Bronchial epithelial cell (primary cell): Measurements from ENCODE around the gene ZPR1. TPM values are rescaled to one million over a fixed set of nuclear protein-coding genes. Genes with fewer than 3 reads are reported as not detected.

ENCODE experiments used
- DNase-seq: peaks from one replicate; pipeline ENCODE4 v3.0.0-alpha.2; 2010; ENCODE audit warnings: low read depth
- FAIRE-seq: peaks from 2 replicates; lab custom pipeline; 2011; peaks lifted over from hg19 to GRCh38; lab: Jason Lieb, UNC
- H3K27me3 ChIP-seq: 2 replicates; pipeline ENCODE4 v1.5.1; 2011; ENCODE audit warnings: low read length; ENCODE audit not compliant: control insufficient read depth, insufficient read depth
- H3K36me3 ChIP-seq: 2 replicates; pipeline ENCODE4 v1.5.1; 2011; ENCODE audit warnings: low read length; ENCODE audit not compliant: control insufficient read depth, insufficient read depth
- H3K4me3 ChIP-seq: 2 replicates; pipeline ENCODE4 v1.5.1; 2011; ENCODE audit warnings: mild to moderate bottlenecking, low read depth, low read length, control low read depth
- total RNA-seq: library from RNA; depleted of rRNA; stranded (reverse); fragments of >200 nt; gene quantifications from 2 replicates; pipeline ENCODE4 v1.2.1, GENCODE V29; 2014
- TF ChIP-seq, protein P1 (sequence below): IDR thresholded peaks from 2 replicates; pipeline ENCODE4 v1.5.1; 2011; ENCODE audit warnings: mild to moderate bottlenecking, moderate library complexity, low read length, control low read depth, inconsistent platforms; ENCODE audit not compliant: insufficient read depth, severe bottlenecking

ZPR1 gene
- total RNA-seq, 1 donor from 2014 or later, result 74.2 TPM

DNA sequence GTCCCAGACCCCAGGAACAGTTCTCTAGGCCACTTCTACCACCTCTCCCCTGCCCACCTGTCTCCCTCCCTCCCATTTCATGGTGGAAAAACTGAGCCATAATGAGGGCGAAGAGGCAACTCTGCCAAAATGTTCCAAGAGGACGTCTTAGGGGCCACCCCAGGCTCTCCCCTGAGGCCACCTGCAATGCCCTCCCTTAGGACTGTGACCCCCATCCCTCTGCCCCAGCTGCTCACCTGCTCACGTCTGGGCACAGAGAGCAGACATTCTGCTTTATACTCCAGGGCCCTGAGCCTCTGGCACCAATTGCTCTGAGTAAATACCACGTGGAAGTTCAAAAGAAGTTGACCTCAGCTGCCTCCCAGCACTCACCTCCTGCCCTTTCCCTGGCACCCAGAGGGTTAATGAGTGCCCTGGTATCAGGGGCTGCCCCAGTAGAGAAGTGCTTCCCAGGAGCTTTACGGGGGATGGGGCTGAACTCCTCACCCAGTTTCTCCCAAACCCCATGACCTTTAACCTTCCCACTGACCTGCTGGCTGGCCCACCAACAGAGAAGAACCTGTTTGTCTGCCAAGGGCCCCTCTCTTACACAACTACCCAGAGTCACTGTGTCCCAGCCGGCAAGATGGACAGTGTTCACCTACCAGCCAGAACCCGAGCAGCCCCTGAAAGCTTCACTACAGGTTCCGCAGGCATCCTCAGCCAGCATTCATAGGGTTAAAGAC is 4.5 kb upstream of the ZPR1 start:
- no peak for DNase-seq
- no peak for FAIRE-seq
- H3K4me3 ChIP-seq, result no peak overlapping the region
- H3K36me3 ChIP-seq, result no peaks in the 10 kb centered on the region
- TF ChIP-seq, protein P1, sequence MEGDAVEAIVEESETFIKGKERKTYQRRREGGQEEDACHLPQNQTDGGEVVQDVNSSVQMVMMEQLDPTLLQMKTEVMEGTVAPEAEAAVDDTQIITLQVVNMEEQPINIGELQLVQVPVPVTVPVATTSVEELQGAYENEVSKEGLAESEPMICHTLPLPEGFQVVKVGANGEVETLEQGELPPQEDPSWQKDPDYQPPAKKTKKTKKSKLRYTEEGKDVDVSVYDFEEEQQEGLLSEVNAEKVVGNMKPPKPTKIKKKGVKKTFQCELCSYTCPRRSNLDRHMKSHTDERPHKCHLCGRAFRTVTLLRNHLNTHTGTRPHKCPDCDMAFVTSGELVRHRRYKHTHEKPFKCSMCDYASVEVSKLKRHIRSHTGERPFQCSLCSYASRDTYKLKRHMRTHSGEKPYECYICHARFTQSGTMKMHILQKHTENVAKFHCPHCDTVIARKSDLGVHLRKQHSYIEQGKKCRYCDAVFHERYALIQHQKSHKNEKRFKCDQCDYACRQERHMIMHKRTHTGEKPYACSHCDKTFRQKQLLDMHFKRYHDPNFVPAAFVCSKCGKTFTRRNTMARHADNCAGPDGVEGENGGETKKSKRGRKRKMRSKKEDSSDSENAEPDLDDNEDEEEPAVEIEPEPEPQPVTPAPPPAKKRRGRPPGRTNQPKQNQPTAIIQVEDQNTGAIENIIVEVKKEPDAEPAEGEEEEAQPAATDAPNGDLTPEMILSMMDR, result no peak
- H3K27me3 ChIP-seq, result no peaks in the 10 kb centered on the region

DNA sequence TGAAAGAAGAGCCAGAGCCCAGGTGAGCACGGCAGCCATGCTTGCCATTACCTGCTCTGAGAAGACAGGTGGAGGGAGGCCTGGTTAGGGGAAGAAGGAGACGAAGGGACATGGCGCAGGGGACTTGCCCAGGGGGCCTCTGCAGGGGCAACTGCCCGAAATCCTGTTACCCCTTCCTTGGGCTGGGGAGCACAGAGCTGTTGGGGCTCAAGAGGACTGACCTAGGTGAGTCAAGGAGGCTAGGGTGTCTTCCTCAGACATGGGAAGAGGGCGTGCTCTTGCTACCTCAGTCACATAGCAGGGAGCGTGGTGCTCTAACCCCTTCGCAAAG is 4.0 kb upstream of the ZPR1 start, which contains the start of gene APOA5:
Gene APOA5 (minus strand): TSS at position 67 of the 331 bp plus-strand sequence. CDS start 19 bp downstream, at position 48.
- Histone ChIP-seq H3K36me3 (no peaks in the 10 kb centered on the region), H3K4me3 (no peak within 1 kb of the TSS), H3K27me3 (no peaks in the 10 kb centered on the region)
- FAIRE-seq, result no peak
- TF ChIP-seq, protein P1, result no peak
- no peak for DNase-seq

DNA sequence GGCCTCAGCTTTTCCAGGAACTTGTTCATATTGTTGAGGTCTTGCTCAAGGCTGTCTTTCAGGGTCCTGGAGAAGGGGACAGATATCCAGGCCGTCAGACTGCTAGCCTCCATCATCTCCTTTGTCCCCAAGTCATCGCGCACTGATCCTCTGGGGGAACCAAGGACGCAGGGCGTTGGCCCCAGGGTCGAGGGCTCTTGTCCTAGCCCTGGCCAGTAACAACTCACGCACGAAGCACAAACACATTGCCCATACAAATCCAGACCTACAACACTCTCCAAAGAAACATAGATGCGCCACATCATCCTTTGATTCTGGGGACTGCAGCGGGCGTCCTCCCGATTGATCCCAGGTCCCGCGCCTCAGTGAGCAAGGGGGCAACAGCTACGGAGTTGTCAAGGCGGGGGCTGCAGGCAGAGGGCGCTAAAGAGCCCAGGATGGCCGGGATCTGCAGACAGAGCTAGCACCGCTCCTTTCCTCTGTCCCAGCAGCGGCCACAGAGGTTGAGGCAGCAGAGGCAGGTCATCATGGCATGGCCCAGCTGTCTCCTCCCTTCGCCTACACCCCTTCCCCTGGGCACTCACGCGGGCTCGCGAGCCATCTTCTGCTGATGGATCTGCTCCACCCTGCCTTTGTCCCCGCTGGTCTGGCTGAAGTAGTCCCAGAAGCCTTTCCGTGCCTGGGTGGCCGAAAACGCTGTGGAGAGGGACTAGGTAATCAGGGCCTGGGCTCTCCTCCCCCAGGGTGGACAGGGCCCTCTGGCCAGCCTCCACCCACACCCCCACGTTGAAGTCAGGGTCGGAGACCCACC is 3.4 kb upstream of the ZPR1 start:
- TF ChIP-seq, protein P1, result peak; percentile 98
- Histone ChIP-seq H3K4me3 (no peak overlapping the region), H3K27me3 (no peaks in the 10 kb centered on the region), H3K36me3 (peaks cover 2% of the 10 kb centered on the region)
- DNase-seq, result peak; percentile 42
- no peak for FAIRE-seq

DNA sequence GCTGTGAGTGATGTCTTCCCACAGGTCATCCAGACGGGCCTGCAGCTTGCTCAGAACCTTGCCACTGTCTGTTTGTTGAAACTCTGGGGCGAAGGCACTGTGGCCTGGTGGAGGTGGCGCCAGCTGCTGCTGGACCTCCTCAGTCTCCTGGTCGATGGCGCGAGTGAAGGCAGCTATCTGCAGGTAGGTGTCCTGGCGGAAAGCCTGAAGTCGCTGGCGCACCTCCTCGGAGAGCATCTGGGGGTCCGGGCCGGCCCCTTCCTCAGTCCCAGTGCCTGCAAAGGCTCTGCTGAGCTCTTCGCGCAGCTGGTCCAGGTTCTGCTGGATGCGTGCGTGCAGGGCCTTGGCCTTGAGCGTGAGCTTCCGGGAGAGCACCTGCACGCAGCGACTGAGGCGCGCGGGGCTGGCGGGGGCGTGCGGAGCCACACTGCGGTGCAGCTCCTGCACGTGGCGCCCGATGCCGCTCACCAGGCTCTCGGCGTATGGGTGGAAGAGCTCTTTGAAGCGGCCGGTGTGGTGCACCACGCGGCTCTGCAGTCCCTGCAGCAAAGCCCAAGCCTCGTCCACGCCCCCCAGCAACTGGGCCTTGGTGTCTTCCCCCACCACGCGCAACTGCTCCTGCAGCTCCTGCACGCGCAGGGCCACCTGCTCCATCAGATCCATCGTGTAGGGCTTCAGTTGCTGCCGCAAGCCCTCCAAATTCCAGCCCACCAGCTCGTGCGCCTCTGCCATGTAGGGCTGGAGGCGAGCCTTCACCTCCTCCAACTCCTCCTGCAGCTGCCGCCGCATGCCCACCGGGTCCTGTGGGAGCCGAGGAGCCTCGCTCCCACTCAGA is 2.6 kb upstream of the ZPR1 start:
- Histone ChIP-seq H3K27me3 (no peaks in the 10 kb centered on the region), H3K4me3 (no peak overlapping the region), H3K36me3 (peaks cover 6% of the 10 kb centered on the region)
- no peak for DNase-seq
- TF ChIP-seq, protein P1, result no peak
- FAIRE-seq, result no peak

DNA sequence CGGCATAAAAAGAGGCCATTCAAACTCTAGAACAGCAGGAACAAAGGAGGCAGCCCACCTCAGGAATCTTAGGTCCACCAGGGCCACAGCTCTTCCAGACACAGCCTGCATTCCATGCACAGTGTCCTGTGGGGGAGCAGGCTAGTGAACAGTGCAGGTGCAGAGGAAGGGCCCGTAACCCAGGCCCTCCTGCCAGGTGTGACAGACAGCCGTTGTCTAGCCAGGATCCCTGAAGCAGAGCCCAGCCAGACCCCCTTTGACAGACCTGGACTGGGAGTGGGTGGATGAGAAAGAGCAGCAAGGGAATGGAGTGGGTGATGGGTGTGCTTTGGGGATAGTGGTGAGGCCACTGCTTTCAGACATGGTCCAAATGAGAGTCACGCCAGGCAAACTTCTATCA is 1.2 kb upstream of the ZPR1 start:
- no peak for FAIRE-seq

More for the DNA sequence above, 1.2 kb upstream of the ZPR1 start:
- no peaks in the 10 kb centered on the region for H3K27me3 ChIP-seq
- TF ChIP-seq, protein P1, result no peak
- H3K4me3 ChIP-seq, result no peak overlapping the region
- peaks cover 17% of the 10 kb centered on the region for H3K36me3 ChIP-seq
- no peak for DNase-seq
